Neural progenitor cell (in vitro differentiated cells): ENCODE measurements around the gene MYF5. TPM values are rescaled to one million over a fixed set of nuclear protein-coding genes. Genes with fewer than 3 reads are reported as not detected.

Experiments
- DNase-seq: peaks from one replicate; pipeline ENCODE4 v3.0.0-alpha.2; 2016; ENCODE audit warnings: low spot score
- H2AFZ ChIP-seq: fragments of 200-600 bp; sonication (generic); replicated peaks from 2 replicates; pipeline ENCODE4 v1.6.1; 2016; ENCODE audit warnings: antibody characterized with exemption
- H3F3A ChIP-seq: fragments of 200-600 bp; sonication (generic); 2 replicates; pipeline ENCODE4 v1.6.1; 2016; ENCODE audit warnings: antibody characterized with exemption, low read depth
- H3K27ac ChIP-seq: fragments of 200-600 bp; sonication (generic); 2 replicates; pipeline ENCODE4 v1.5.1; 2016; ENCODE audit warnings: mild to moderate bottlenecking
- H3K27me3 ChIP-seq: fragments of 200-600 bp; sonication (generic); 2 replicates; pipeline ENCODE4 v1.6.1; 2016; ENCODE audit warnings: mild to moderate bottlenecking, moderate library complexity
- H3K36me3 ChIP-seq: fragments of 200-600 bp; sonication (generic); 2 replicates; pipeline ENCODE4 v1.5.1; 2016
- H3K4me1 ChIP-seq: fragments of 200-600 bp; sonication (generic); 2 replicates; pipeline ENCODE4 v1.6.1; 2016; ENCODE audit warnings: mixed run types
- H3K4me2 ChIP-seq: fragments of 200-600 bp; sonication (generic); 2 replicates; pipeline ENCODE4 v1.6.1; 2016
- H3K4me3 ChIP-seq: fragments of 200-600 bp; sonication (generic); 2 replicates; pipeline ENCODE4 v1.5.1; 2016
- H3K79me2 ChIP-seq: fragments of 200-600 bp; sonication (generic); 2 replicates; pipeline ENCODE4 v1.6.1; 2016; ENCODE audit warnings: low read depth
- H3K9ac ChIP-seq: fragments of 200-600 bp; sonication (generic); 2 replicates; pipeline ENCODE4 v1.6.1; 2016
- H3K9me3 ChIP-seq: fragments of 200-600 bp; sonication (generic); 2 replicates; pipeline ENCODE4 v1.5.1; 2016; ENCODE audit warnings: low read depth
- H4K20me1 ChIP-seq: fragments of 200-600 bp; sonication (generic); 2 replicates; pipeline ENCODE4 v1.6.1; 2016; ENCODE audit warnings: low read depth
- H3K27ac Mint-ChIP-seq: 3 replicates; pipeline ENCODE4 v1.8.0; 2021; ENCODE audit warnings: mixed read lengths
- H3K27me3 Mint-ChIP-seq: 2 replicates; pipeline ENCODE4 v1.8.0; 2022; ENCODE audit warnings: low read depth, mild to moderate bottlenecking, inconsistent platforms, moderate library complexity, mixed read lengths; ENCODE audit not compliant: insufficient read depth
- H3K36me3 Mint-ChIP-seq: 3 replicates; pipeline ENCODE4 v1.8.0; 2021; ENCODE audit warnings: mixed read lengths
- H3K4me1 Mint-ChIP-seq: 3 replicates; pipeline ENCODE4 v1.8.0; 2021; ENCODE audit warnings: mixed read lengths
- H3K4me3 Mint-ChIP-seq: 3 replicates; pipeline ENCODE4 v1.8.0; 2021; ENCODE audit warnings: mild to moderate bottlenecking, moderate library complexity, mixed read lengths
- H3K9me3 Mint-ChIP-seq: 3 replicates; pipeline ENCODE4 v1.8.0; 2020; ENCODE audit warnings: mixed read lengths
- EZH2 ChIP-seq: fragments of 200-600 bp; sonication (generic); IDR thresholded peaks from 2 replicates; pipeline ENCODE4 v1.6.1; 2017; ENCODE audit warnings: antibody characterized with exemption, mild to moderate bottlenecking, moderate library complexity
- EZH2phosphoT487 ChIP-seq: fragments of 200-600 bp; sonication (generic); IDR thresholded peaks from 2 replicates; pipeline ENCODE4 v1.6.1; 2017; ENCODE audit warnings: antibody characterized with exemption
- total RNA-seq: library from RNA; depleted of rRNA; stranded (reverse); fragments of >200 nt; gene quantifications from 2 replicates; pipeline ENCODE4 v1.2.3, GENCODE V29; 2015; ENCODE audit warnings: low replicate concordance
- TF ChIP-seq, protein P1 (sequence below): fragments of 200-600 bp; sonication (generic); IDR thresholded peaks from 2 replicates; pipeline ENCODE4 v1.5.1; 2017; ENCODE audit warnings: antibody characterized with exemption, mild to moderate bottlenecking

MYF5 gene
- total RNA-seq, 1 donor from 2014 or later = not detected

DNA sequence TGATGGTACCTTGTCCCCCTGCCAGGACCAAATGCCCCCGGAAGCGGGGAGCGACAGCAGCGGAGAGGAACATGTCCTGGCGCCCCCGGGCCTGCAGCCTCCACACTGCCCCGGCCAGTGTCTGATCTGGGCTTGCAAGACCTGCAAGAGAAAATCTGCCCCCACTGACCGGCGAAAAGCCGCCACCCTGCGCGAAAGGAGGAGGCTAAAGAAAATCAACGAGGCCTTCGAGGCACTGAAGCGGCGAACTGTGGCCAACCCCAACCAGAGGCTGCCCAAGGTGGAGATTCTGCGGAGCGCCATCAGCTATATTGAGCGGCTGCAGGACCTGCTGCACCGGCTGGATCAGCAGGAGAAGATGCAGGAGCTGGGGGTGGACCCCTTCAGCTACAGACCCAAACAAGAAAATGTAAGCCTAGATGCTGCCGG, 8.9 kb upstream of the MYF5 start:
- Mint-ChIP-seq H3K36me3 (peaks cover 4% of the 10 kb centered on the region), H3K4me3 (peak overlapping the region; percentile 86), H3K27me3 (peaks cover 34% of the 10 kb centered on the region), H3K9me3 (peaks cover 3% of the 10 kb centered on the region), H3K27ac (no peak overlapping the region), H3K4me1 (peaks cover 16% of the 10 kb centered on the region)
- peak; percentile 46 for DNase-seq
- H3K4me3 ChIP-seq = peak overlapping the region; percentile 48
- peaks cover 82% of the 10 kb centered on the region for H3K27me3 ChIP-seq
- peak overlapping the region; percentile 76 for H3K4me2 ChIP-seq
- H3K36me3 ChIP-seq = no peaks in the 10 kb centered on the region
- H3F3A ChIP-seq = peaks cover 25% of the 10 kb centered on the region
- H2AFZ ChIP-seq = peak overlapping the region; percentile 88
- H4K20me1 ChIP-seq = no peaks in the 10 kb centered on the region
- H3K4me1 ChIP-seq = peaks cover 17% of the 10 kb centered on the region
- H3K9me3 ChIP-seq = no peaks in the 10 kb centered on the region
- no peak overlapping the region for H3K27ac ChIP-seq
- no peaks in the 10 kb centered on the region for H3K79me2 ChIP-seq
- TF ChIP-seq EZH2phosphoT487 = no peak
- TF ChIP-seq EZH2 = no peak
- TF ChIP-seq, protein P1, sequence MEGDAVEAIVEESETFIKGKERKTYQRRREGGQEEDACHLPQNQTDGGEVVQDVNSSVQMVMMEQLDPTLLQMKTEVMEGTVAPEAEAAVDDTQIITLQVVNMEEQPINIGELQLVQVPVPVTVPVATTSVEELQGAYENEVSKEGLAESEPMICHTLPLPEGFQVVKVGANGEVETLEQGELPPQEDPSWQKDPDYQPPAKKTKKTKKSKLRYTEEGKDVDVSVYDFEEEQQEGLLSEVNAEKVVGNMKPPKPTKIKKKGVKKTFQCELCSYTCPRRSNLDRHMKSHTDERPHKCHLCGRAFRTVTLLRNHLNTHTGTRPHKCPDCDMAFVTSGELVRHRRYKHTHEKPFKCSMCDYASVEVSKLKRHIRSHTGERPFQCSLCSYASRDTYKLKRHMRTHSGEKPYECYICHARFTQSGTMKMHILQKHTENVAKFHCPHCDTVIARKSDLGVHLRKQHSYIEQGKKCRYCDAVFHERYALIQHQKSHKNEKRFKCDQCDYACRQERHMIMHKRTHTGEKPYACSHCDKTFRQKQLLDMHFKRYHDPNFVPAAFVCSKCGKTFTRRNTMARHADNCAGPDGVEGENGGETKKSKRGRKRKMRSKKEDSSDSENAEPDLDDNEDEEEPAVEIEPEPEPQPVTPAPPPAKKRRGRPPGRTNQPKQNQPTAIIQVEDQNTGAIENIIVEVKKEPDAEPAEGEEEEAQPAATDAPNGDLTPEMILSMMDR = no peak
- no peak overlapping the region for H3K9ac ChIP-seq

DNA sequence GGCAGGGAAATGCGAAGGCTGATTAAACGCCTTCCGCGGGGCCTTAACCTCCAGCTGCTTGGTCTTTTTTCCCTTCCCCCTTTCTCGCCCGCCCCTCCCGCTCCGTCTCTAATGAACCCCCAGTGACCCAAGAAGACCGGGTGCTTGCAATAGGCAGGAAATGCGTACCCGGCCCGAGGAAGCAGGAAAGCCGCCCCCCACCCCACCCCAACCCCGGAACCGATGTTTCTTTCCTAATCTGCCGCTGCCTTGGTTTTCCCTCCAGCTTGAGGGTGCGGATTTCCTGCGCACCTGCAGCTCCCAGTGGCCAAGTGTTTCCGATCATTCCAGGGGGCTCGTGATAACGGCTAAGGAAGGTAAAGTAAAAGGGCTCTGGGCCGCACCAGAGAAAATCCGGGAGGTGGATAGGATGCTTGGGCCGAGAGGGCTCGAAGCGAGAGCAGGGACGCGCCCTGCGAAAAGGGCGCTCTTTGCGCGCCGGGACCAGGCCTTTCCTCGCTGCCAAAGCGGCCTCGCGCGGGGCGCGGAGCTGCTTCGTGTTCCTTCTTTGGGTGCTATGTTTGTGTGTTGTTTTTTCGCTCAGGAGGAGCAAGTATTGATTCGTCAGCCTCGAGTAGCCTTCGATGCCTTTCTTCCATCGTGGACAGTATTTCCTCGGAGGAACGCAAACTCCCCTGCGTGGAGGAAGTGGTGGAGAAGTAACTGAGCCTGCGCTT, 8.3 kb upstream of the MYF5 start:
- Histone ChIP-seq H3K4me3 (peak overlapping the region; percentile 48), H3K36me3 (no peaks in the 10 kb centered on the region), H3K27ac (no peak overlapping the region), H2AFZ (peak overlapping the region; percentile 88), H3K79me2 (no peaks in the 10 kb centered on the region), H4K20me1 (no peaks in the 10 kb centered on the region), H3K9ac (no peak overlapping the region), H3K27me3 (peaks cover 88% of the 10 kb centered on the region), H3K9me3 (no peaks in the 10 kb centered on the region), H3F3A (peaks cover 21% of the 10 kb centered on the region), H3K4me2 (peak overlapping the region; percentile 76), H3K4me1 (peaks cover 13% of the 10 kb centered on the region)
- H3K27ac Mint-ChIP-seq = no peak overlapping the region
- peaks cover 3% of the 10 kb centered on the region for H3K9me3 Mint-ChIP-seq
- H3K36me3 Mint-ChIP-seq = peaks cover 4% of the 10 kb centered on the region
- peaks cover 13% of the 10 kb centered on the region for H3K4me1 Mint-ChIP-seq
- peak overlapping the region; percentile 86 for H3K4me3 Mint-ChIP-seq
- peak; percentile 61 for DNase-seq
- H3K27me3 Mint-ChIP-seq = peaks cover 34% of the 10 kb centered on the region
- TF ChIP-seq EZH2phosphoT487 (peak; percentile 91), EZH2 (peak; percentile 94)
- TF ChIP-seq, protein P1 = no peak

DNA sequence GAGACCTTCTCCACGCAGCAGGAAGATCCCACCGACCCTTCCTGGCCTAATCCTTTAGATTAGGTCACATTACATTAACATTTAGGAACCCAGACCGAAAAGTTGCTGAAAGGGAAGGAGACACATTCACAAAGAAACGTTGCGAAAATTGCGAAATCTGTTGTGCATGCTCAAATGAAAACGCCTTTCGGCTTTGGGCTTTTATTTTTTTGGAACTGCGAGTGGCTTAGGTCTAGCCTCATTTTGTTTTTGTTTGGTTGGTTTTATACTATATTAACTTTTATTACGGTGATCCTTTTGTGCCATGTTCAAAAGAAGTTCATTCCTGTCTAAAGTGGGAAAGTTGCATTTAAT, 7.8 kb upstream of the MYF5 start:
- H3K27ac Mint-ChIP-seq = no peak overlapping the region
- peak overlapping the region; percentile 88 for H2AFZ ChIP-seq
- no peaks in the 10 kb centered on the region for H4K20me1 ChIP-seq
- H3K9me3 ChIP-seq = no peaks in the 10 kb centered on the region
- peaks cover 21% of the 10 kb centered on the region for H3F3A ChIP-seq
- no peaks in the 10 kb centered on the region for H3K36me3 ChIP-seq
- H3K4me3 Mint-ChIP-seq = peak overlapping the region; percentile 86
- no peak overlapping the region for H3K27ac ChIP-seq
- DNase-seq = peak; percentile 28
- H3K27me3 ChIP-seq = peaks cover 93% of the 10 kb centered on the region
- no peaks in the 10 kb centered on the region for H3K79me2 ChIP-seq
- peaks cover 4% of the 10 kb centered on the region for H3K36me3 Mint-ChIP-seq
- peak overlapping the region; percentile 76 for H3K4me2 ChIP-seq
- H3K4me1 Mint-ChIP-seq = peaks cover 17% of the 10 kb centered on the region
- H3K4me1 ChIP-seq = peaks cover 16% of the 10 kb centered on the region
- peak overlapping the region; percentile 48 for H3K4me3 ChIP-seq
- peak; percentile 20 for TF ChIP-seq EZH2
- TF ChIP-seq, protein P1 = no peak
- TF ChIP-seq EZH2phosphoT487 = peak; percentile 11
- H3K27me3 Mint-ChIP-seq = peaks cover 34% of the 10 kb centered on the region
- H3K9me3 Mint-ChIP-seq = peaks cover 3% of the 10 kb centered on the region
- no peak overlapping the region for H3K9ac ChIP-seq
